GM18951 (cell line): ENCODE results near the gene DNM1.

Source experiments
- POLR2A ChIP-seq: IDR thresholded peaks from 4 replicates; pipeline ENCODE4 v1.6.1; 2011; ENCODE audit warnings: mild to moderate bottlenecking; ENCODE audit not compliant: insufficient read length, insufficient read depth; ENCODE audit errors: extremely low read depth
- in situ Hi-C: fragments of 300-500 bp; cut with MboI; formaldehyde crosslinking; loops from one replicate; pipeline ENCODE4 v1.12.0; 2022; ENCODE audit warnings: low sequenced_read_pairs, mixed read lengths, inconsistent platforms; ENCODE audit not compliant: unreplicated experiment

DNM1 gene

GRCh38 chr9:128203024-128203706 lies at the start of gene DNM1:
DNM1 (plus strand) TSS chr9:128203379; CDS start chr9:128203471, 92 bp downstream.
- in situ Hi-C loops = no loop called here
- TF ChIP-seq POLR2A = no peak

DNA sequence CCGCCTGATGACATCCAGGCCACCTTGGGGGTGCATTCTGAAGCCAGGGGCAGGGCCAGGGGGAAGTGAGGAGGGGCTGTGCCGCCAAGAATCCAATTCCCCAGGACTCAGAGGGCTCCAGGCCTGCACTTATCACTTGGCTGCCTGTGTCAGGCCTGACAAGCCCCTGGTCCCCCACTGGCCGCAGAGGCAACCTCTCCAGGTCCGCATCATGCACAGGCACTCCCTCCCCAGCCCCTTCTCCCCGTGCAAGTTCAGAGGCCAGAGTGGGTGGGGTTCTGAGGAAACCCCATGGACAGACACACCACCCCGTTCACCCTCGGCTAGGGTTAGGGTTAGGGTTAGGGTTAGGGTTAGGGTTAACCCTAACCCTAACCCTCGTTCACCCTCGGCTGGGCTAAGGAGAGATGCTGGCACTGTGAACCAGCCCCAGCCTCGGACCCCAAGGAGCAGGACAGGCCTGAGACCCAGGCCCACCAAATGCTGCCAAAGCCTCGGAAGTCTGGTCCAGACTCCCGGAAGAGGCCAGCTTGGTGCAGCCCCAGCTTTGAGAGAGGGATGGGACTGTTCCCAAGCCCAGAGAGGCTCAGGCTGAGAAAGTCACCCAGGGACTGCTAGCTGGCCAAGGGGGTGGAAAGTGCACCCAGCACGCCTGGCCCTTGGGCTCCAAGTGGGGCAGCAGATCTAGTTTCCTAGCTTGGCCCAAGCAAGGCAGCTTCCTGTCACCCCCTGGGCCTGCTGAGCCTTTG lies 49.1 kb upstream of the DNM1 start:
- in situ Hi-C loops = no loop called here
- no peak for TF ChIP-seq POLR2A

DNA sequence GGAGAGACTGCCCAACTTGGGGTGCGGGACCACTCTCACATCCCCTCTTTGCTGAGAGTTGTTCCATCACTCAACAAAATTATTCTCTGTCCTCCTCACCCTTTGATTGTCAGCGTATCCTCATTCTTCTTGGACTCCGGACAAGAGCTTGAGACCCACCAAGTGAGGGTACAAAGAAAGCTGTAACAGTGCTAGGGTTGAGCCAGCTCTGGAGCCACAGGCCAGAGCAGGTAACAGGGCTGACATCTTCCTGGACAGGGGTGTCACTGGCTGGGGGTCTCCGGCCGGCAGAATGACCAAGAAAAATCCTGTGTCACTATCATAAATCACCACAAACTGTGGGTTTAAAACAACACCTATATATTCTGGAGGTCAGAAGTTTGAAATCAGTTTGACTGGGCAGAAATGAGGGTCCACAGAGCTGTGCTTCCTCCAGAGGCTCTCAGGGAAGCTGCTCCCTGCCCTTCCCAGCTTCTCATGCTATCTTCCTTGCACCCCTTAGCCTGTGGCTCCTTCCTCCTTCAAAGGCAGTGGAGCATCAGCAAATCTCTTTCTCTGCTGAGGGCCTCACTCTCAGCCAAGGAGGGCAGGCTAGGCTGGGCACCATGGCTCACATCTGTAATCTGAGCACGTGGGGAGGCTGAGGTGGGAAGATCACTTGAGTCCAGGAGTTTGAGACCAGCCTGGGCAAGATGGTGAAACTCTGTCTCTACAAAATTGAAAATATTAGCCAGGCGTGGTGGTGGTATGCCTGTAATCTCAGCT lies 47.3 kb upstream of the DNM1 start:
- in situ Hi-C loops = no loop called here
- no peak for TF ChIP-seq POLR2A

DNA sequence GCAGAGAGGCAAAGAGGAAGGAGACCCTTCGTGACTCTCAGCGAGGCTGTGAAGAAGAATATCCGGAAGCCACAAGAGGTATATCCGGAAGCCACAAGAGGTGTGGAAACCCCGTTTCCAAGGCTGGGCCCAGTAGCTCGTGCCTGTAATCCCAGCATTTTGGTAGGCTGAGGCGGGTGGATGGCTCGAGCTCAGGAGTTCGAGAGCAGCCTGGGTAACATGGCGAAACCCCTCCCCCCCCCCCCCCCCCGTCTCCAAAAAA lies 43.7 kb upstream of the DNM1 start:
- no peak for TF ChIP-seq POLR2A
- in situ Hi-C loops = no loop called here

DNA sequence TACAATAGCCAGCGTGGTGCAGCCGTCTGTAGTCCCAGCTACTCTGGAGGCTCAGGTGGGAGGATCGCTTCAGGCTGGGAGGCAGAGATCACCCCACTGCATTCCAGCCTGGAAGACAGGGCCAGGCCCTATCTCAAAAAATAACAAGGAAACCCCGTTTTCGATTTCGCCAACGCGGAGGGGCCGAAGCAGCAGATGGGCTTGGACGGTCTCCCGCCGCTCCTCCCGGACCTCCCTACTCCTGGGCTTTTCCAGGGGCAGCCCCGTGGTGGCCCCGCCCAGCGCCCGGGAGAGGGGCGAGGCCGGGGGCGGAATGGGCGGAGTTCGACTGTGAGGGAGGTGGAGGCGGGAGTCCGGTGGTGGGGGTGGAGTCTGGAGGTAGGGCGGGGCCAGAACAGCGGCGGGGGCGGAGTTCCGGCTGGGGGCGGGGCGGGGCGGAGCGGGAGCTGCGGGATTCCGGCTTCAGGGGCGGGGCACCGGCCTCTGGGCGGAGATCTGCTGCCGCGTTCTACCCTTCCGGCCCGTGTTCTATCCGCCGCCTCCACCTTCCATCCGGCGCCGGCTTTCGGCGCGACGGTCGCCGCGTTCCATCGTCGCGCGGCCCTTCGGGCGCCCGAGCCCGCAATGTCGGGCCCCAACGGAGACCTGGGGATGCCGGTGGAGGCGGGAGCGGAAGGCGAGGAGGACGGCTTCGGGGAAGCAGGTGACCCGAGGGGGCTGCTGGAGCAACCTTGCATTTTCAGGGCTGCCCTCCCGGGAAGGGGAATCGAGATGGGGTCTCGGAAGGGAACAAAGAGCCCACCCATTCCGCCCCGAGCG lies 43.2 kb upstream of the DNM1 start, which contains the start of gene BBLN:
TSS of gene BBLN (plus strand) at position 482 of the 819 bp plus-strand sequence. CDS start at position 625, 143 bp downstream.
- in situ Hi-C loops = no loop called here
- peak; percentile 95 for TF ChIP-seq POLR2A

- in situ Hi-C loops = no loop called here
These were observed 42.6 kb upstream of the DNM1 start for GRCh38 chr9:128160603-128160987.

GRCh38 chr9:128161215-128161902 lies 41.8 kb upstream of the DNM1 start:
- no peak for TF ChIP-seq POLR2A
- in situ Hi-C loops = no loop called here

More at GRCh38 chr9:128160603-128160987, 42.6 kb upstream of the DNM1 start:
- no peak for TF ChIP-seq POLR2A

- no peak for TF ChIP-seq POLR2A
- in situ Hi-C loops = no loop called here
These were observed 40.8 kb upstream of the DNM1 start for GRCh38 chr9:128162215-128163026.

DNA sequence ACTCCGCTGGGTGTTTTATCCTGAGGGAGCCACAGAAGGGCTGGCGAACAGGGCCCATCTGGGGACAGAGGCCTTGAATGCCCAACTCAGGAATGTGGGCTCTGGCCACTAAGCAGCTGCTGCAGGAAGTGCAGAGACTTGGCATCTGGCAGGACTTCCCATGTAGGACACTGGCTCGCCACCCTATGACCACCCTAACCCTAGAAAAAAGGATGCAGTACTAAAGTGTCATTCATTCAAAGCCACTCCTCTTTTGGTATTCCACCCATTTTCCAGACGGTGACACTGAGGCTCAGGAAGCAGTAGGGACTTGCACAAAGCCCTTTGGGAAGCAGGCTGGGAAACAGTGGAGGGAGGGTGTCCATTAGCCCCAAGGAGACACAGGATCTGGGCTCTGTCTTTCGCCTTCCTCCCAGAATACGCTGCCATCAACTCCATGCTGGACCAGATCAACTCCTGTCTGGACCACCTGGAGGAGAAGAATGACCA lies 40.1 kb upstream of the DNM1 start:
- in situ Hi-C loops = no loop called here

DNA sequence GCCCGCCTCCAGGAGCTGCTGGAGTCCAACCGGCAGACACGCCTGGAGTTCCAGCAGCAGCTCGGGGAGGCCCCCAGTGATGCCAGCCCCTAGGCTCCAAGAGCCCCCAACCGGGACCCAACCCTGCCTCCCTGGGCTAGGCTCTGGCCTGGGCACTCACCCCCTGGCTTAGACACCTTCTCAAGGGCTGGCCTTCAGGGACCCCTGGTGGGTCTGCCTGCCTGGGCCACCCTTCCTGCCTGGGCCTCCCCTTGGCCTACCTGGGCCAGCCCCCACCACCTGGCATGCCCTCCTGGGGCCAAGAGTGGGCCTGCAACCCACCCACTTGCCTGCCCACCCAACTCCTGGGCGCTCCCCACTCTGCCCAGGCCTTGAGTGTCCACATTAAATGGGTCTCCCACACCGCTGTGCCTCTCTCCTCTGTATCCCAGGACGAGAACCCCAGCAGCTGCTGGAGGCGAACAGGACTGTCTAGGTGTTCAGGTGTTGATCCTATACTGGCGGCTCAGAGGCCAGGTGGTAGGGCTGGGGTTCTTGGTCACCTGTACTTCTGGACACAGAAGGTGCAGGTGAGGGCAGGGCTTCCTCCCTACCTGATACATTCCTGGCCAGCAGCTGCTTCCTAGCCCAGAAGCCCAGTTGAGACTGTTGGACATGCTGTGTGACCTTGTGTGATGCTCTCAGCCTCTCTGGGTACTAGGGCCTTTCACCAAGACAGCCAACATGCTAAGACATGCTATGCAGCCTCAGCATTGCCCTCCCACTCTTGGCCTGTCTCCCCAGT lies 39.5 kb upstream of the DNM1 start:
- in situ Hi-C loops = no loop called here
- no peak for TF ChIP-seq POLR2A

More for the DNA sequence above, 40.1 kb upstream of the DNM1 start:
- TF ChIP-seq POLR2A = no peak
